Smooth muscle cell (in vitro differentiated cells): Measurements from ENCODE around the gene OR2T27. TPM values are rescaled to one million over a fixed set of nuclear protein-coding genes. Genes with fewer than 3 reads are reported as not detected.

Source experiments
- DNase-seq: peaks from one replicate; lab custom pipeline; 2025; ENCODE audit not compliant: unreplicated experiment; lab: John Stamatoyannopoulos, UW
- H2AFZ ChIP-seq: fragments of 200-600 bp; sonication (generic); 2 replicates; pipeline ENCODE4 v1.6.0; 2016; ENCODE audit warnings: antibody characterized with exemption, low read depth, mild to moderate bottlenecking
- H3F3A ChIP-seq: fragments of 200-600 bp; sonication (generic); 2 replicates; pipeline ENCODE4 v1.6.0; 2017; ENCODE audit warnings: antibody characterized with exemption, low read depth
- H3K27ac ChIP-seq: fragments of 200-600 bp; sonication (generic); 2 replicates; pipeline ENCODE4 v1.5.1; 2016; ENCODE audit warnings: low read depth, mild to moderate bottlenecking
- H3K27me3 ChIP-seq: fragments of 200-600 bp; sonication (generic); 2 replicates; pipeline ENCODE4 v1.6.1; 2016; ENCODE audit warnings: low read depth, mild to moderate bottlenecking
- H3K36me3 ChIP-seq: fragments of 200-600 bp; sonication (generic); 2 replicates; pipeline ENCODE4 v1.5.1; 2016; ENCODE audit warnings: low read depth
- H3K4me1 ChIP-seq: fragments of 200-600 bp; sonication (generic); 2 replicates; pipeline ENCODE4 v1.5.1; 2016; ENCODE audit warnings: low read depth
- H3K4me2 ChIP-seq: fragments of 200-600 bp; sonication (generic); 2 replicates; pipeline ENCODE4 v1.6.0; 2016; ENCODE audit warnings: mild to moderate bottlenecking
- H3K4me3 ChIP-seq: fragments of 200-600 bp; sonication (generic); 2 replicates; pipeline ENCODE4 v1.5.1; 2016; ENCODE audit warnings: mild to moderate bottlenecking
- H3K79me2 ChIP-seq: fragments of 200-600 bp; sonication (generic); 2 replicates; pipeline ENCODE4 v1.6.0; 2016; ENCODE audit warnings: low read depth, mild to moderate bottlenecking
- H3K9ac ChIP-seq: fragments of 200-600 bp; sonication (generic); 2 replicates; pipeline ENCODE4 v1.6.0; 2016; ENCODE audit warnings: low read depth
- H3K9me3 ChIP-seq: fragments of 200-600 bp; sonication (generic); replicated peaks from 2 replicates; pipeline ENCODE4 v1.5.1; 2016; ENCODE audit warnings: low read depth
- H4K20me1 ChIP-seq: fragments of 200-600 bp; sonication (generic); 2 replicates; pipeline ENCODE4 v1.6.0; 2016; ENCODE audit warnings: low read depth
- CTCF ChIP-seq: fragments of 200-600 bp; sonication (generic); IDR thresholded peaks from 2 replicates; pipeline ENCODE4 v1.5.1; 2017; ENCODE audit warnings: borderline replicate concordance, mild to moderate bottlenecking, antibody characterized with exemption; ENCODE audit not compliant: insufficient read depth, poor library complexity, severe bottlenecking
- WGBS: methylation state at CpG from one replicate; pipeline ENCODE4 v1.1.7; 2016; ENCODE audit warnings: low lambda C conversion rate; 5-methylcytosine and 5-hydroxymethylcytosine counted together
- polyA plus RNA-seq: library from polyadenylated mRNA; unstranded; fragments of >200 nt; fragmentation: Nextera tagmentation; extraction: Ambion mirVana; gene quantifications from 2 replicates; pipeline ENCODE4 v1.2.1, GENCODE V29; 2016
- total RNA-seq: library from RNA; depleted of rRNA; stranded (reverse); fragments of >200 nt; gene quantifications from 2 replicates; pipeline ENCODE4 v1.2.3, GENCODE V29; 2014

Gene OR2T27
- total and polyA plus RNA-seq, 2 experiments from 2014 or later: not detected

GRCh38 chr1:248625971-248626370 is 29.4 kb downstream of the OR2T27 start:
- H3K9ac ChIP-seq: no peak overlapping the region
- H3K9me3 ChIP-seq: peaks cover 13% of the 10 kb centered on the region
- no peaks in the 10 kb centered on the region for H3K36me3 ChIP-seq
- H3K4me3 ChIP-seq: no peak overlapping the region
- H3K79me2 ChIP-seq: no peaks in the 10 kb centered on the region
- no peak for TF ChIP-seq CTCF
- H3K27ac ChIP-seq: no peak overlapping the region
- H3F3A ChIP-seq: no peaks in the 10 kb centered on the region
- no peak overlapping the region for H2AFZ ChIP-seq
- H3K27me3 ChIP-seq: no peaks in the 10 kb centered on the region
- 50% methylated on average over 5 of the region's 5 CpGs for WGBS
- H3K4me1 ChIP-seq: no peaks in the 10 kb centered on the region
- no peak for DNase-seq
- no peaks in the 10 kb centered on the region for H4K20me1 ChIP-seq
- no peak overlapping the region for H3K4me2 ChIP-seq

- TF ChIP-seq CTCF: no peak
- Histone ChIP-seq H3K4me2 (no peak overlapping the region), H3K27ac (no peak overlapping the region), H3K4me1 (no peaks in the 10 kb centered on the region), H3K9ac (no peak overlapping the region), H3F3A (no peaks in the 10 kb centered on the region), H3K36me3 (no peaks in the 10 kb centered on the region), H3K79me2 (no peaks in the 10 kb centered on the region), H3K9me3 (peaks cover 13% of the 10 kb centered on the region), H4K20me1 (no peaks in the 10 kb centered on the region), H3K27me3 (no peaks in the 10 kb centered on the region), H2AFZ (no peak overlapping the region), H3K4me3 (no peak overlapping the region)
- no peak for DNase-seq
- 49% methylated on average over 4 of the region's 4 CpGs for WGBS
These were observed 30.2 kb downstream of the OR2T27 start for GRCh38 chr1:248625166-248625565.

GRCh38 chr1:248622570-248623001 is 32.7 kb downstream of the OR2T27 start:
- H3K4me1 ChIP-seq: no peaks in the 10 kb centered on the region
- no peak overlapping the region for H3K27ac ChIP-seq
- no peaks in the 10 kb centered on the region for H3K36me3 ChIP-seq
- H4K20me1 ChIP-seq: no peaks in the 10 kb centered on the region
- H3K4me2 ChIP-seq: no peak overlapping the region
- TF ChIP-seq CTCF: no peak
- H3K9ac ChIP-seq: no peak overlapping the region
- no peak for DNase-seq
- H3K4me3 ChIP-seq: no peak overlapping the region
- 81% methylated on average over 4 of the region's 4 CpGs for WGBS
- peaks cover 18% of the 10 kb centered on the region for H3K9me3 ChIP-seq
- H3F3A ChIP-seq: no peaks in the 10 kb centered on the region
- H2AFZ ChIP-seq: no peak overlapping the region
- no peaks in the 10 kb centered on the region for H3K27me3 ChIP-seq
- no peaks in the 10 kb centered on the region for H3K79me2 ChIP-seq

GRCh38 chr1:248621770-248622169 is 33.6 kb downstream of the OR2T27 start:
- H3K79me2 ChIP-seq: no peaks in the 10 kb centered on the region
- no peak for TF ChIP-seq CTCF
- no peaks in the 10 kb centered on the region for H3K36me3 ChIP-seq
- H3K27ac ChIP-seq: no peak overlapping the region
- H3K4me2 ChIP-seq: no peak overlapping the region
- H3K9me3 ChIP-seq: peaks cover 17% of the 10 kb centered on the region
- no peak for DNase-seq
- no peaks in the 10 kb centered on the region for H3K4me1 ChIP-seq
- H3F3A ChIP-seq: no peaks in the 10 kb centered on the region
- 68% methylated on average over 7 of the region's 7 CpGs for WGBS
- no peak overlapping the region for H3K9ac ChIP-seq
- no peak overlapping the region for H2AFZ ChIP-seq
- no peaks in the 10 kb centered on the region for H3K27me3 ChIP-seq
- H3K4me3 ChIP-seq: no peak overlapping the region
- H4K20me1 ChIP-seq: no peaks in the 10 kb centered on the region
